GM18526 (cell line): ENCODE results near the gene OAS1.

ENCODE experiments used
- POLR2A ChIP-seq: IDR thresholded peaks from 3 replicates; pipeline ENCODE4 v1.6.1; 2011; ENCODE audit not compliant: insufficient read length; ENCODE audit errors: extremely low read depth

OAS1 gene

DNA sequence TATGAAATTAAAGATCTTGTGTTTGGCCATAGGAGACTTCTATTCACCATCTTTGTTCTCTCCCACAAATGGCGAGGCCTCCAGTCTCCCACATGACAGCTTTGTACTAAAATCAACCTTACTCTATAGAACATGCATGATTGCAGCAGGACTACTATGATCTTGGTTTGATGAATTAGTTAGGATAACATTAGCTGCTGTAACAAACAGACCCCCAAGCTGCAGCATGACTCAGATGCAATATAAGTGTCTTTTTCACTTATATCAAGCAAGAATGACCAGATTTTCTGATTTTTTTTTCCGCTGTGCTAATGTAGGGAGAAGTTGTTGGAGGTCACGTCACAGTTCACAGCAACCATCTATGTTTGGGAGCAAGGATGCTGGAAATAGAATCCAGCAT is 20.7 kb downstream of the OAS1 start:
- no peak for TF ChIP-seq POLR2A

- no peak for TF ChIP-seq POLR2A
These were observed 21.2 kb downstream of the OAS1 start for GRCh38 chr12:112927925-112928324.

- no peak for TF ChIP-seq POLR2A
These were observed 22.2 kb downstream of the OAS1 start for GRCh38 chr12:112928978-112929377.

DNA sequence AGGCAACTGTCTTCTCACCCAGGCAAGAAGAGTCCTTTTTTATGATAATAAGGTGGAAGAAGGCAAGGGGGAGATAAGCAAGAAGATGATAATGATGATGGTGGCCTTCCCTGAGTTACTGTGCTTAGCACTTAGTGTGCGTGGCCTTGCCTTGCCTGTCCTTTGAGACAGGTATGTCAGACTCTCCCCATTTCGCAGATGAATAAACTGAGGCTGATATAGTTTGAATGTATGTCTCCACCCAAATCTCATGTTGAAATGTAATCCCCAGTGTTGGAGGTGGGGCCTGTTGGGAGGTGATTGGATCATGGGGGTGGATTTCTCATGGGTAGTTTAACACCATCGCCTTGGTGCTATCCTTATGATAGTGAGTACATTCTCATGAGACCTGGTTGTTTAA is 23.0 kb downstream of the OAS1 start:
- TF ChIP-seq POLR2A: no peak

- TF ChIP-seq POLR2A: no peak
These were observed 23.6 kb downstream of the OAS1 start for GRCh38 chr12:112930350-112930749.

GRCh38 chr12:112932485-112933128 is 25.8 kb downstream of the OAS1 start:
- TF ChIP-seq POLR2A: no peak

GRCh38 chr12:112933129-112933505 is 26.4 kb downstream of the OAS1 start:
- no peak for TF ChIP-seq POLR2A

DNA sequence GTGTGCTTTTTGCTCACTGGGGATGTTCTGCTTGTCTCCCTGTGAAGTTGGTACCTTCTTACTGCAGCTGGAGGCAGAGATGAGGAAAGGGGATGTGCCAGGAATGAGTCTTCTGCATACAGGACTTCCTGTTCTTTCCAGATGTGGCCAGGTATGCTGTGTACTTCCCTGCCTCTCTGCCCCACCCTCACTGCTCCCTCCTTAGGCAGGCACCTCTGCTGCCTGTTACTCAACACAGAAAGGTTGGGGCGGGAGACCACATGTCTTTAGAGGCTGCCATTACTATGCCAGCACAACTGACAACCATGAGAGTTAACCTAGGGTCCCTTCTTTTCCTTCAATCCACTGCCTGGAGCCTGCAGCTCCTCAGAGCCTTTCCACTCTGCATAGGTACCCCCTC is 29.5 kb downstream of the OAS1 start:
- no peak for TF ChIP-seq POLR2A

- TF ChIP-seq POLR2A: no peak
These were observed 30.2 kb downstream of the OAS1 start for GRCh38 chr12:112936927-112937326.

- TF ChIP-seq POLR2A: peak; percentile 47
These were observed 31.3 kb downstream of the OAS1 start, which contains the start of gene OAS3 for GRCh38 chr12:112937741-112938719. TSS of gene OAS3 (plus strand) at chr12:112938474. CDS start at chr12:112938531, 57 bp downstream.

GRCh38 chr12:112938751-112939150 is 32.0 kb downstream of the OAS1 start:
- no peak for TF ChIP-seq POLR2A

DNA sequence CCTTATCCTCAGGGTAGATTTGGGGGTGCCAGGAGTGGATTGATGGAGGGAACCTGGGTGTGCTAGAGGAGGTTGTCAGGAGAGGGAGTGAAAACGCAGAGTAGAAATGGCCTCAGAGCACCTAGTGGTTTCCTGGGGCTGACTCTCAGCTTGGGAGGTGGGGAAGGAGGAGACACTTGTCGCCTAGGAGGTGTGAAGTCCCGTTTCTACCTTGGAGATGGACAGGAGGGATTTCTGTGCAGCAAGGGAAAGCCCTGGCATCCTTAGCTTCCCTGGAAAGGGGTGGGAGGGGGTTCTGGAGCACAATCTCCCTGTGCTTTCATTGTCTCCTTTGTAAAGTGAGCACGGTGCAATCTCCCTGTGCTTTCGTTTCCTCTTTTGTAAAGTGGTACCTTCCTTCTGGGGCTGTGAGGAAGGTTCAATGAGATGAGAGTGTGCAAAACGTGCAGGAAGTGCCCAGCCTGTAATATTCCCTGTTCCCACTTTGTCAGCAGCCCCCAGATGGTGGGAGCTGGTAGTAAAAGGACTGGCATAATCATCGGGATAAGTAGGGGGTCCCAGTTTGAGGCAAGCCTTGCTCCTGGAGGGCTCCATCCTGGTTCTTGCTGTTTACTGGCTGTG is 33.1 kb downstream of the OAS1 start:
- peak; percentile 30 for TF ChIP-seq POLR2A

GRCh38 chr12:112941528-112942335 is 35.0 kb downstream of the OAS1 start:
- TF ChIP-seq POLR2A: no peak

DNA sequence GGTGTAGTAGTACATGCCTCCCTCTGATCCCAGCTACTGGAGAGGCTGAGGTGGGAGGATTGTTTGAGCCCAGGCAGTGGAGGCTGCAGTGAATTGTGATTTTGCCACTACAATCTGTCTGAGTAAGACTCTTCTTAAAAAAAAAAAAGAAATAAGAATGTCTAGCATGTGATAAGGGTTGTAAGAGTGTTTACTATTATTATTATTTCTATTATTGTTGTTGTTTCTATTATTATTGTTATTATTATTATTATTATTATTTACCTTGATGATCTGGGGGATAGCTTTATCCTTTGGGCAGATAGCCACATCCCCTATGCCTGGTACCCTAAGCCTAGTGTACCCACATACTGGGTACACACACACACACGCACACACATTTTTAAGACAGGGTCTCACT is 35.8 kb downstream of the OAS1 start:
- no peak for TF ChIP-seq POLR2A
